Stimulated activated CD8-positive, alpha-beta memory T cell treated with anti-CD3 and anti-CD28 coated beads, Interleukin-12 subunit alpha, Interleukin-12 subunit beta, amount 100 ng/mL, for 24 hours (primary cell): ENCODE data around the gene MAPRE3.
A peak's percentile ranks its signal among the peaks of the same experiment; 100 is the strongest.

Source experiments
- DNase-seq: peaks from one replicate; pipeline ENCODE4 v3.0.0-alpha.2; 2020; ENCODE audit errors: extremely low read depth

MAPRE3 gene

GRCh38 chr2:27039871-27040270 lies 69.4 kb downstream of the MAPRE3 start:
- no peak for DNase-seq

GRCh38 chr2:27040282-27040681 lies 69.8 kb downstream of the MAPRE3 start:
- no peak for DNase-seq

GRCh38 chr2:27041752-27042151 lies 71.3 kb downstream of the MAPRE3 start:
- DNase-seq: no peak

- DNase-seq: no peak
Measured at GRCh38 chr2:27042159-27042661, 71.8 kb downstream of the MAPRE3 start.

GRCh38 chr2:27042985-27043634 lies 72.7 kb downstream of the MAPRE3 start:
- no peak for DNase-seq

GRCh38 chr2:27049422-27050280 lies 79.2 kb downstream of the MAPRE3 start:
- peak; percentile 52 for DNase-seq

GRCh38 chr2:27050281-27050995 lies 80.0 kb downstream of the MAPRE3 start:
- peak; percentile 62 for DNase-seq

- DNase-seq: peak; percentile 84
Measured at GRCh38 chr2:27050996-27051901, 80.8 kb downstream of the MAPRE3 start, which contains the start of gene AGBL5. AGBL5 (plus strand) TSS chr2:27051668; CDS start chr2:27052959, 1,291 bp downstream.

- no peak for DNase-seq
Measured at GRCh38 chr2:27051902-27052645, 81.6 kb downstream of the MAPRE3 start.

GRCh38 chr2:27053321-27053720 lies 82.9 kb downstream of the MAPRE3 start:
- no peak for DNase-seq

- DNase-seq: no peak
Measured at GRCh38 chr2:27053776-27054175, 83.3 kb downstream of the MAPRE3 start.

- no peak for DNase-seq
Measured at GRCh38 chr2:27054721-27055120, 84.3 kb downstream of the MAPRE3 start.

GRCh38 chr2:27057184-27057583 lies 86.7 kb downstream of the MAPRE3 start:
- DNase-seq: no peak

- no peak for DNase-seq
Measured at GRCh38 chr2:27058210-27058609, 87.8 kb downstream of the MAPRE3 start.

- no peak for DNase-seq
Measured at GRCh38 chr2:27059141-27059820, 88.8 kb downstream of the MAPRE3 start.

GRCh38 chr2:27060323-27060722 lies 89.9 kb downstream of the MAPRE3 start:
- no peak for DNase-seq

- no peak for DNase-seq
Measured at GRCh38 chr2:27065128-27065527, 94.7 kb downstream of the MAPRE3 start.

- no peak for DNase-seq
Measured at GRCh38 chr2:27067385-27067784, 96.9 kb downstream of the MAPRE3 start.

- DNase-seq: no peak
Measured at GRCh38 chr2:27069436-27069835, 99.0 kb downstream of the MAPRE3 start.
